ENCODE measurements around the gene ASB10.

The ASB10 gene, protein sequence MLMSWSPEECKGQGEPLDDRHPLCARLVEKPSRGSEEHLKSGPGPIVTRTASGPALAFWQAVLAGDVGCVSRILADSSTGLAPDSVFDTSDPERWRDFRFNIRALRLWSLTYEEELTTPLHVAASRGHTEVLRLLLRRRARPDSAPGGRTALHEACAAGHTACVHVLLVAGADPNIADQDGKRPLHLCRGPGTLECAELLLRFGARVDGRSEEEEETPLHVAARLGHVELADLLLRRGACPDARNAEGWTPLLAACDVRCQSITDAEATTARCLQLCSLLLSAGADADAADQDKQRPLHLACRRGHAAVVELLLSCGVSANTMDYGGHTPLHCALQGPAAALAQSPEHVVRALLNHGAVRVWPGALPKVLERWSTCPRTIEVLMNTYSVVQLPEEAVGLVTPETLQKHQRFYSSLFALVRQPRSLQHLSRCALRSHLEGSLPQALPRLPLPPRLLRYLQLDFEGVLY

DNA sequence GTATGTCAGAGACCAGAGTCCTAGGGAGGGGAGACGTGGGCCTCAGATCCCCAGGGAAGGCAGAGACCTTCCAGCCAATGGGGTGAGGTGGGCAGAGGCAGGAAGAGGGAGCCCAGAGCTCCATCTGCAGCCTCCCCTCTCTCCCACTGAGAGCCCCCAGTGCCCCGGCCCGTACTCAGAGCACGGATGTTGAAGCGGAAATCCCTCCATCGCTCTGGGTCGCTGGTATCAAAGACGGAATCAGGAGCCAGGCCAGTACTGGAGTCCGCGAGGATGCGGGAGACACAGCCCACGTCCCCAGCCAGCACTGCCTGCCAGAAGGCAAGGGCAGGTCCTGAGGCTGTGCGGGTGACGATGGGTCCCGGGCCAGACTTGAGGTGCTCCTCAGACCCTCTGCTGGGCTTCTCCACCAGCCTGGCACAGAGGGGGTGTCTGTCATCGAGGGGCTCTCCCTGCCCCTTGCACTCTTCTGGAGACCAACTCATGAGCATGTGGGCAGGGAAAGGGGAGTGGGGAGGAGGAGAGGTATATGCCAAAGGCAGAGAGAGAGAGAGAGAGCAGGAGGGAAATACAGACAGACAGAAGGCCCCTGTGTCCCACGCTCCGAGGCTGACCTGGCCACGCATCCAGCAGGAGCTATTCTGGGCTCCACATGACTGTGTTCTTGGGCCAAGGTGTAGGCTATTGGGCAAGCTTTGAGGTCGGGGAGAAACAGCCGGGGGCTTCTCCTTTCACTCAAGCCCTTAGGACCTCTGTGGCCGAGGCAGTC is at the start of gene ASB10:
TSS of gene ASB10 (minus strand) at position 611 of the 769 bp plus-strand sequence. CDS start at position 491, 120 bp downstream.
- no peak for DNase-seq

DNA sequence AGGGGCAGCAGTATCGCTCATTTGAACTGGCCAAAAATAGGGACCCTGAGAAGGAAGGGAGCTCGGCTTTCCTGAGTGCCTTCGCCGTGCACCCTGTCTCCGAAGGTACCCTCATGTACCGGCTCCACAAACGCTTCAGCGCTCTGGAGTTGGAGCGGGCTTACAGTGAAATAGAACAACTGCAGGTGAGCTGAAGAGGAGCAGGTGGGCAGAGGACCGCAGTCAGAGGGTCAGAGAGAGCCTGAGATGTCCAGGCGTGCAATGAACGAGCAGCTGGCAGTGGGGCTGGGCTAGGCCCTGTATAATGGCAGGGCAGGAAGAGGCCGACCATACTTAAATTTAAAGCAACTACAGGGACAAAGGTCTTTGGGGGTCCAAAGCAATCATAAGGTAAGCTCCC is 49.4 kb upstream of the ASB10 start:
- no peak for DNase-seq

DNA sequence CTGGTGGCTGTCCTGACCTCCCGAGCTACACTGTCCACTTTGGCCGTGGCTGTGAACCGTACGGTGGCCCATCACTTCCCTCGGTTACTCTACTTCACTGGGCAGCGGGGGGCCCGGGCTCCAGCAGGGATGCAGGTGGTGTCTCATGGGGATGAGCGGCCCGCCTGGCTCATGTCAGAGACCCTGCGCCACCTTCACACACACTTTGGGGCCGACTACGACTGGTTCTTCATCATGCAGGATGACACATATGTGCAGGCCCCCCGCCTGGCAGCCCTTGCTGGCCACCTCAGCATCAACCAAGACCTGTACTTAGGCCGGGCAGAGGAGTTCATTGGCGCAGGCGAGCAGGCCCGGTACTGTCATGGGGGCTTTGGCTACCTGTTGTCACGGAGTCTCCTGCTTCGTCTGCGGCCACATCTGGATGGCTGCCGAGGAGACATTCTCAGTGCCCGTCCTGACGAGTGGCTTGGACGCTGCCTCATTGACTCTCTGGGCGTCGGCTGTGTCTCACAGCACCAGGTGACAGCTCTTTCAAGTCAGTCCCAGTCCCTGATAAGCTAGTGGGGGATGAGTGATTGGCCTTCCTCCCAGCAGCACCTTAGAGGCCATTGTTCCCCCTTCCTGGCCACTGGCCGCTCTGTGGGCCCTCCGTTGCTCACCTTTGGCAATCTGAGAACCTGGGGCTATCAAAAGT is 48.2 kb upstream of the ASB10 start:
- DNase-seq: no peak

DNA sequence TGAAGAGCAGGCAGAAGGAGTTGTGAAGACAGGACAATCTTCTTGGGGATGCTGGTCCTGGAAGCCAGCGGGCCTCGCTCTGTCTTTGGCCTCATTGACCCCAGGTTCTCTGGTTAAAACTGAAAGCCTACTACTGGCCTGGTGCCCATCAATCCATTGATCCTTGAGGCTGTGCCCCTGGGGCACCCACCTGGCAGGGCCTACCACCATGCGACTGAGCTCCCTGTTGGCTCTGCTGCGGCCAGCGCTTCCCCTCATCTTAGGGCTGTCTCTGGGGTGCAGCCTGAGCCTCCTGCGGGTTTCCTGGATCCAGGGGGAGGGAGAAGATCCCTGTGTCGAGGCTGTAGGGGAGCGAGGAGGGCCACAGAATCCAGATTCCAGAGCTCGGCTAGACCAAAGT is 46.8 kb upstream of the ASB10 start:
- DNase-seq: no peak

GRCh38 chr7:151232917-151233701 is 46.1 kb upstream of the ASB10 start:
- peak; percentile 47 for DNase-seq

DNA sequence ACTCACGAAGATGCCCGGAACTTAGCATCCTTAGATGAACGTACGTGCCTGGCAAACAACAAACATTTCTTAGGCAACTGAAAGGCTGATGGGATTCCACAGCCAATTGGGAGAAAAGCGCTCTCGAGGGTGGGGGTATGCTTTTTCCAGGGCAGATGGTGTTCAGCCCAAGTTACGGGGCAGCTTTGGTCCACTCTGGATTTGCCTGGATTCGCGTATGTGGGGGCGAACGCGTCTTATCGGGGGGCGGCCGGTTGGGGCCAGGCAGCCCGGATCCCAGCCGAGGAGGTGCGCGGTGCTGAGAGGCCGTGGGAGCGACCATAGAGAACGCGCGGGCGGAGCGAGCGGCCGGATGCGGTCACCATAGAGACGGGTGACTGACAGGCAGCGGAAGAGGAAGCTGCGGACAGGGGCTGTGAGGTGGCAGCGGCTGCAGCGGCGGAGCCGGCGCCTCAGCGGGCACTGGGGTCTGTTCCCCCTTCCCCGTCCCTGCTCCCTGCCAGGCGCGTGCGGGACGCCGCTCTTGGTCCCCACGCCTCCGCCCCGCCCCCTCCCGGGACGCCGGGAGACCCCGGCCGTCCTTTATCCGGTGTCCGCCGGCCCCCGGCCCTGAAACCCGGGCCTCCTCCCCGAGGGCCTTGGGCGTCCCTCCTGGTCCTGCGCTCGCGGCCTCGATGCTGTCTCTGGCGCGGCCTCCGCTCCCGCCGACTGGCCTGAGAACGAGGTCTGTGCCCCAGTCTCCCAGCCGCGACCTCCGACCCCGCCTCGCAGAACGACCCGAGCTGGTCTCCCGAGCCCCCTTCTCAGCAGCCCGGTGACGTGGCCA is 45.3 kb upstream of the ASB10 start, which contains the start of gene CHPF2:
TSS of gene CHPF2 (plus strand) at position 393 of the 826 bp plus-strand sequence. CDS start 1,529 bp downstream, outside the sequence.
- peak; percentile 81 for DNase-seq

- no peak for DNase-seq
Measured at GRCh38 chr7:151231080-151231479, 44.0 kb upstream of the ASB10 start.

GRCh38 chr7:151229249-151229648 is 42.2 kb upstream of the ASB10 start:
- DNase-seq: no peak

DNA sequence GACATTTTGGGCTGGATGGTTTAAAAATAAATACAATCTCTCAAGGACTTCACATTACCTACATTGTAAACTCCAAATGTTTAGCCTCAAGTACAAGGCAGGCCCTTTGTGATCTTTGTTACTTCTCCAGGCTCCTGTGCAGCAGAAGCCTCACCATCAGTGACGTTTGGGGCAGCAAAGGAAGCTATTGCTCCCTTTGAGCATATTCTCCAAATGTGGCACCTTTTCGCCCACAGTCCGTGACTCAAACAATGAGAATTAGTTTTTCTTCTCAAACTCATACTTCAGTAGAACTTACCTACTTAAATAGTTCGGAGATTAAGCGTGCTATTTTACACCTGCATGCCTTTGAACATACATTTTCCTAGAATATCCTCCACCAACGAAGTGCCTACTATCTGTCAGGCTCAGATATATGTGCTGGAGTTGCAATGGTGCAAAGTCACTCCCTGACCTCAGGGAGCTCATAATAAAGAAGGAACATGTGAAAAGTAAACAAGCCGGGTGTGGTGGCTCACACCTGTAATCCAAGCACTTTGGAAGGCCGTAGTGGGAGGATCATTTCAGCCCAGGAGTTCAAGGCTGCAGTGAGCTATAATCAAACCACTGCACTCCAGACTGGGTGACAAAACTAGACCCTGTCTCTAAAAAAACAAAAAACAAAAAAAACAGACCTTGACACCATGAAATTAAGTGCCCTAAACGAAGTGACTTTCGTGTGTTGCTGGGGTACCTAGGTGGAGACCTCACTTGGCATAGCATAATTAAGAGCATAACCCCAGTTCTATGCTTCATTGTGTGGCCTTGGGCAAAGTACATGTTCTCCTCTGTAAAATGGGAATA is 41.2 kb upstream of the ASB10 start:
- DNase-seq: no peak

- DNase-seq: peak; percentile 99
Measured at GRCh38 chr7:151226875-151227782, 40.1 kb upstream of the ASB10 start, which contains the start of gene ABCF2. Gene ABCF2, minus strand, starts transcription at chr7:151227205. Its CDS starts 747 bp downstream, at chr7:151226458.

- DNase-seq: no peak
Measured at GRCh38 chr7:151226560-151226874, 39.5 kb upstream of the ASB10 start.

GRCh38 chr7:151225948-151226510 is 39.0 kb upstream of the ASB10 start:
- no peak for DNase-seq

- DNase-seq: no peak
Measured at GRCh38 chr7:151223728-151224127, 36.7 kb upstream of the ASB10 start.

DNA sequence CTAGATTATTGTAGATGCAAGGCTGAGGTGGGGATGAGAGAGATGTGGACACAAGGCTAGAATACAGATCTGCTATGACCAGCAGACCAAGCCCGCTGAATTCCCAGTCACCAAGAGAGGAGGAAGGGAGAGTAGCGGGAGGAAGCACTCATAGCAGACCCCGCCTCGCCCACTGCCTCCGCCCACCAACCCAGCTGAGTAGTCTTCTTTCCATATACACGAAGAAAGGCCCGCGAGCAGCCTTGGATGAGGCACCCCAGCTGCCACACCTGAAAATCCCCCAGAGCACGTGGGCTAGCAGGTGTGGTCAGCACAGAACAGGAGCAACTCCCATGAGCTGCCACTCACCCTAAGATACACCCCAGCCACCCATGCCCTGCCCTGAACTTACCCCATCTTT is 31.1 kb upstream of the ASB10 start:
- no peak for DNase-seq

DNA sequence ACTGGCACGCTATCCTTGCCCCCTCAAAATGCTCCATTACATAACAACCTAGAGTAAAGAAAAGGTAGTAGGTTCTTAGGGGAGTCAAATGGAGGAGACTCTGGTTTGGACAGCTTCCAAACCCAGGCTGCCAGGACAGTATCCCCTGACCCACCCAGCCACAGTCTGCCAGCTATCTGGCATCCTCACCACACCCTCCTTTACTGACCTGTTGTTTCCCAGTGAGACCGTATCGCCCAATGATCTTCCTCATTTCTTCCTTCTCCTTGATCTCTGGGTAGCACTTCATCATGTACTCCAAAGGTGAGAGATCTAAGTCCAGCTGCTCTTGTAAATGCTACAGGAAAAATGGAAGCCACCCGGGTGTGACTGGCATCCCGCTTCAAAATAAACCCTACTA is 28.3 kb upstream of the ASB10 start:
- no peak for DNase-seq

GRCh38 chr7:151213826-151214225 is 26.8 kb upstream of the ASB10 start:
- no peak for DNase-seq

- no peak for DNase-seq
Measured at GRCh38 chr7:151212626-151213025, 25.6 kb upstream of the ASB10 start.

DNA sequence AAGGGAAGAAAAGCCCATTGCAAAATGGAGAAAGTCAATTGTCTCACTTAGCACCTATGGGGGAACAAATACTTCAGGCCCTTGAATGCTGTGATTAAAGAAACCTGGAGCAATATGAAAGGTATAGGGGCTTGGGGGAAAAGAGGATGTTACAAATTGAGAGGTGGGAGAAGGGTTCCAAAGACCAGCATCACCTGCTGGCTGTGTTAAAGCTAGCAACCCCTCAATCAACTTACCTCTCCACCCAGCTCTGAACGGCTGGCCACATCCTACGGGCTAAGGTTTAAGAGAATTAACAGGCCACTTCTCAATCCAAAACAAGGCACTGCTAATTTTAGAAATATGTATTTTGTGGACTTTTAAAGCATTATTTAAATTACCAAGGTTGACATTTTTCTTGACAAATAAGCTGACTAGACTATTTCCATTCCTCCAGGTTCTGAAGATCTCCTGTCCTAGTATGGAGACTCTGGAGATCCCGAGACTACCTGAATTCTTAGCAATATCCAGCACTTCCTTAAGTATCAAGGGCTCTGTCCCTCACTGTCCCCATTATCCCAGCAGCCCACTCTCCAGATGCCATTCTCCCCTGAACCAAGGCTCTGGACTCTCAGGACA is 24.2 kb upstream of the ASB10 start:
- DNase-seq: no peak
